Activated CD4-positive, alpha-beta T cell treated with anti-CD3 and anti-CD28 coated beads for 1 hour (primary cell): ENCODE measurements around the gene DEFB132.
"Not testable (repeated sequence)": the region's sequence is repeated elsewhere in the genome, so short reads cannot be mapped to it uniquely, and the experiment has no call there.

Experiments
- DNase-seq: peaks from one replicate; pipeline ENCODE4 v3.0.0-alpha.2; 2020

Gene DEFB132, protein sequence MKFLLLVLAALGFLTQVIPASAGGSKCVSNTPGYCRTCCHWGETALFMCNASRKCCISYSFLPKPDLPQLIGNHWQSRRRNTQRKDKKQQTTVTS

DNA sequence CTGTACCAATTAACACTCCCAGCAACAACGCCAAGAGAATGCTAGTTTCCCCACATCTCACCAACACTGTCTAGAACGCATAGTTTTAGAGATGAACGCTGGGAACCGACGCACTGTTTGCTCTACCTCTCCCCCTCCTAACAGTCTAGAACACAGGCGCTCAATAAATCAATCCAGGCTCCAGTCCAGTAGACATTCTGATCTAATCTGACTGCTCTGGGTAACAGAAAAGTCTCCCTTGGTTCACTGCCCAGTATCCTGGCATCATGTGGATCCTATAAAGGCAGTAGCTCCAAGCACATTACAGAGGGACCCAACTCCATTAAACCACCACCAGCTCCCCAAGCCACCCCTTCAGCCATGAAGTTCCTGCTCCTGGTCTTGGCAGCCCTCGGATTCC is at the start of gene DEFB132:
Gene DEFB132 (plus strand): TSS at position 306 of the 400 bp plus-strand sequence. CDS start 55 bp downstream, at position 361.
- no peak for DNase-seq

DNA sequence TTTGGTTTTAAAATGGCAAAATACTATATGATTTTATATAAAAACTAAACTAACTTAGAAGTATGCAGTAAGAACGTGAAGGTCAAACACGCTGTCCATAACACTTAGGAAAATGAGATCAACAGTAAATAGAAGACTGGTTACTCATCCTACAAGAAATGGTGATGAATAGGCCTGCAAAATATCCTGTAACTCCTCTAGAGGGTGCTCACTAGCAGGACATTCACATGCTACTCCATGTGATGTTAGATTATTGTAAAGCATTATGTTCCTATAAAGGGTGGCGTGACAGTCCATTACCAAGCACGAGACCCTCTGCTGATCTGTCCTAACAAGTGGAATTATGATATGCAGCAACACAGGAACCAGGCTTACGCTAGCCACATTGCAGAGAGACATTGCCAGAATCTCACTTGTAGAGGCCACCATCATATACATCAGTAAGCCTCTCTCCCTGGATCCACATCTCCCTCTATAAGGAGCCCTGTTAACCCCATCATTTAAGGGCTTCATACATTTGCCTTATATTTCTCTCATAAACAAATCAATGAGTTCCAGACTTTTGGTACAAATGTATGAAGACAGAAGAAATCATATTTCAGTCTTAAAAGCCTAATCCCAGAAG is 48.5 kb upstream of the DEFB132 start:
- DNase-seq: no peak

DNA sequence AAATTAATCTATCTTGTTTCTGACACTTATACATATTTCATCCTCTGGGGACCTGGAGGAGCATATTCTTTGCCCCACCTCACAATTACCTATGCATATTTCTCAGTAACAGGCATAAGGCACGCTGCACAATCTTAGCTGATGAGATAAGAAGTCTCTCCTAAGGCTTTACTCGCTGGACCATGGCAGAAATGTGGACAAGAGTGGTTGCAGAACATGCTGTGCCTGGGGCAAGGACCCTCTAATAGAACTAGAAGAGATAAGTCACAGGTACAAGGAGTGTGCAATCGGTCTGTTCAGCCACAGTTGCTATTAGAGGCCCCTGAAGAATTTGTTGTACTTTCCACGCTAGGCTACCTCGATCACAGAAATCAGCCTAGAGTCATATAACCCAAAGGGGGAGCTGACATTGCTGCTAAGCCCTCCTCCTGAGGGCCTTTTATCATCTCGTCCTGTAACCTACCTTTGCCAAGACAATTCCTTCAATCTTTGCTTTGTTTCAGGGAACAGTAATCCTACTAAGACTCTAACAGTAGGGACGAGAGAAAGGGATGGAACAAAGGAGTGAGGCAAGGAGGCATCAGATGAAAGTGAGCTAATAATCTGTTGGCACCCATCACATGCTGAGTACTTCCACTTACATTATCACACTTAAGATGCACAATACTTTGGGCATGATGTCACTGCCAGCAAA is 46.6 kb upstream of the DEFB132 start:
- DNase-seq: no peak

DNA sequence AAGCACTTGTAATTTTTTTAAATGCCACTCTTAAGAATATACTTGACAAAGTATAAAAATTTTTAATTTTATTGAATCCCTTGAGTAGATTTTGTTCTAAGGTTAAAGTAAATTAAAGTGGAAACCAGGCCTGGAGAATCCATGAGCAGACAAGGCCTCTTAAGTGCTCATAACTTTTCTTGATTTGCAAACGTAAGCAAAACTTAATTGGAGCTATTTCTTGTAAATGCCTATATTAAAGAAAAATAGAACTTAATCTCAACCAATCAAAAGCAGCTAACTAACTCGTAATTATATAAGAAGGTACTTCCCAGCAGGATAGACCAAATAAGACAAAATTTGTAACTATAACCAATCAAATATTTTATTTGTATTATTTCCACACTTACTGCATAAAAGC is 43.1 kb upstream of the DEFB132 start:
- DNase-seq: no peak

DNA sequence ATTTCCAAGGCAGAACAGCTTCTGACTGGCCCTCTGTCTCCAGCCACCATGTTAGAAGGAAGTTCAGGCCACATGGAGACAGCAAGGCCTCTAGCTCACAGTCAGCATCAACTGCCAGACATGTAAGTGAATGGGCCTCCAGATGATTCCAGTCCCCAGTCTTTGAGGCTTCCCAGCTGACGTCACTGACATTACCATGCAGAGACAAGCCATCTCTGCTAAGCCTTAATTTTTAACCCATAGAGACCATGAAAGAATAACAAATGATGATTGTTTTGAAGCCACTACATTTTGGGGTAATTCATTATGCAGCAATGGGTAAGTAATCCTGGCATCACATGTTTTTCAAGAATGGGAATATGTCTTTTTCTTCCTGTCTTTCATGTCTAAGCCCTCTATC is 41.7 kb upstream of the DEFB132 start:
- DNase-seq: no peak

DNA sequence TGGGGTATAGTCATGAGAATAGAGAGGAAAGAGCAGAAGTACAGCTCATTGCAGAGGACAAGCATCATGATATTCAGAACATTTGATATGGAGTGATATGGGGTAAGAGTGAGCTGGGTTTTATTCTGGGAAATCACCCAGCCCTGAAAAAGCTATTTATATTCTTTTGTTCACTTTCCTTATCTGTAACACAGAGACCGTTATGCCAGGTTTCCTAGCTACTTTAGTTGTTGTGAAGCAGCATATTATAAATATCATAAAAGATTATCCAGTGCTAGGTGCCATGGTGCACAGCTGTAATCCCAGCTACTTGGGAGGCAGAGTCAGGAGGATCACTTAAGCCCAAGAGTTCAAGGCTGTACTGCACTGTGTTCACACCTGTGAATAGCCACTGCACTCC is 40.3 kb upstream of the DEFB132 start:
- DNase-seq: no peak

DNA sequence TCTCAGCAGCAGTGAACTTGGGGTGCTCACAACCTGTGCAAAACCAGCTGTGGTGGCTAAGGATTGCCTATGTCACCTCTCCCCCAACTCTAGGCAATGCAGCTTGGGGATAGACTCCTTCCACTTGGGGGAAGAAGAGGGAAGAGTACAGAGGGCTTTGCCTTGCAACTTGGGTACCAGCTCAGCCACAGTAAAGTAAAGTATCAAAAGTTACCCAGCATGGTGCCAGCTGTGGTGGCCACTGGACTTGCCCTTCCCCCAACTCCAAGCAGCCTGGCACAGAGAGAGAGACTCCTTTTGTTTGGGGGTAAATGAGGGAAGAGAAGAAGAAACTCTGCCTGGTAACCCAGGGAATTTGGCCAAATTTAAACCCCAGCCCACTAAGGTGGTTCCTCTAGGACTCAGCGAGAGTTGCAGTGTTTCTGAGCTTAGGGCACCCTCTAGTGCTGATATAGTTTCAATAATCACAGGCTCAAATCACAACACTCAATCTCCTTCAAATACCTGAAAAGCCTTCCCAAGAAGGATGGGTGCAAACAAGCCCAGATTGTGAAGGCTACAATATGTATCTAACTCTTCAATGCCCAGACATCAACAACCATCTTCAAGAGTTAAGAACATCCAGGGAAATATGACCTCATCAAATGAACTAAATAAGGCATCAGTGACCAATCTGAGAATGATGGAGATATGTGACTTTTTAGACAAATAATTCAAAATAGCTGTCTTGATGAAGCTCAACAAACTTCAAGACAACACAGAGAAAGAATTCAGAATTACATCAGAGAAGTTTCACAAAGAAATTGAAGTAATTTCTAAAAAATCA is 38.0 kb upstream of the DEFB132 start:
- no peak for DNase-seq

DNA sequence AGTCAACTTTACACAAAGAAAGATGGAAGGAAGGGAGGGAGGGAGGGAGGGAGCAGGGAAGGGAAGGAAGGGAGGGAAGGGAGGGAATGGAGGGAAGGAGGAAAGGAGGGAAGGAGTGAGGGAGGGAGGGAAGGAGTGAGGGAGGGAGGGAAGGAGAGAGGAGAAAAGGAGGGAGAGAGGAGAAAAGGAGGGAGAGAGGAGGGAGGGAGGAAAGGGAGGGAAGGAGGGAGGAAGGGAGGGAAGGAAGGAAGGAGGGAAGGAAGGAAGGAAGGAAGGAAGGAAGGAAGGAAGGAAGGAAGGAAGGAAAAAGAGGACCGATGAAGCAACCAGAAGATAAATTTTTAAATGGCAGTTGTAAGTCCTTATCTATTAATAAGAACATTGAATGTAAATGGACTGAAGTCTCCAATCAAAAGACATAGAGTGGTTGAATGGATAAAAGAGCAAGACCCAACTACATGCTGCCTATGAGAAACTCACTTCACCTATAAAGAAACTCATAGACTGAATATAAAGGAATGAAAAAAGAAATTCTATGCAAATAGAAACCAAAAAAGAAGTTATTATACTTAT is 36.2 kb upstream of the DEFB132 start:
- no peak for DNase-seq

DNA sequence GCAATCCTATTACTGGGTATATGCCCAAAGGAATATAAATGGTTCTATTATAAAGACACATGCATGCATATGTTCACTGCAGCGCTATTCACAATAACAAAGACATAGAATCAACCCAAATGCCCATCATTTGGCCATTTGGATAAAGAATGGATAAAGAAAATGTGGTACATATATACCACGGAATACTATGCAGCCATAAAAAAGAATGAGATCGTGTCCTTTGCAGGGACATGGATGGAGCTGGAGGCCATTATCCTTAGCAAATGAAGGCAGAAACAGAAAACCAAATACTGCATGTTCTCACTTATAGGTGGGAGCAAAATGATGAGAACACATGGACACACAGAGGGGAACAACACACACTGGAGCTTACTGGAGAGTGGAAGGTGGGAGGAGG is 31.6 kb upstream of the DEFB132 start:
- DNase-seq: not testable (repeated sequence)

DNA sequence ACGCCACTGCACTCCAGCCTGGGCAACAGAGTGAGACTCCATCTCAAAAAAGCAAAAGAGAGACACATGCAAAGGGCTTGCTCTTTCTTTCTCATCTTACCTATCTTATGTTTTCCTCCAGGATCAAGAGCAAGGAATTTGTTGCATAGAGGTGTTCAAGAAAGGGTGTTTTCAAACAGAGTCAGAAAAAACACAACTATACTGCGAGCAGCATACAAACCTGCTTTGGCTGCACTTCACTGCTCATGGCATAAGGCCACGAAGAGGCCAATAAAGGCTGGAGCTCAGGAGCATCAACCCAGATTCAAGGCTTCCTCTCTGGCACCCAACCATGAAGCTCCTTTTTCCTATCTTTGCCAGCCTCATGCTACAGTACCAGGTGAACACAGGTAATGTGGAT is 30.6 kb upstream of the DEFB132 start, which contains the start of gene DEFB129:
Gene DEFB129 (plus strand): TSS at position 301 of the 400 bp plus-strand sequence. CDS start 31 bp downstream, at position 332.
- DNase-seq: no peak

DNA sequence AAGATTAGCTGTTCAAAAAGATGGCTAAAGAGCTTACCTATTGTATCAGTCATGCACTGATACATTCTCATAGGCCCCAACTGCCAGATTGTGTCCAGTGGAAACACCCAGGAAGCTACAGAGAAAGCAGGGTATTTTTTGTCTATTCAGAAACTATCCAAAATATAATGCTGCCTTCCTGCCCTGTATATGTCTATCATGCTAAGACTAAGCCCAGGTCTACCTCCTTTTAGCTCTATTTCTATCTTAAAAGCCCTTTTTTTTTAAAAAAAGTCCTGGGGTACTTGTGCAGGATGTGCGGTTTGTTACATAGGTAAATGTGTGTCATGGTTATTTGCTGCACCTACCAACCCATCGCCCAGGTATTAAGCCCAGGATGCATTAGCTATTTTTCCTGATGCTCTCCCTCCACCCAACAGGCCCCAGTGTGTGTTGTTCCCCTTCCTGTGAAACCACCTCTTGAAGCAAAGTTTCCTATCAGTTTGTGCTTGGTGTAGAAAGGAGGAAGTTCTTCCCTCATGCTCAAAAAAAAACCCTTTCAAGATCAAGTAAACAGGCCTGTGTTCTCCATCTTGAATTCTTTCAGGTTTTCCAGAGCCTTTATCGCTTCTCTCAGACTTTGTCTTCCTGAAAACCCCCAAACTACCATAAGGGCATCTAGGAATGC is 30.0 kb upstream of the DEFB132 start:
- DNase-seq: no peak

DNA sequence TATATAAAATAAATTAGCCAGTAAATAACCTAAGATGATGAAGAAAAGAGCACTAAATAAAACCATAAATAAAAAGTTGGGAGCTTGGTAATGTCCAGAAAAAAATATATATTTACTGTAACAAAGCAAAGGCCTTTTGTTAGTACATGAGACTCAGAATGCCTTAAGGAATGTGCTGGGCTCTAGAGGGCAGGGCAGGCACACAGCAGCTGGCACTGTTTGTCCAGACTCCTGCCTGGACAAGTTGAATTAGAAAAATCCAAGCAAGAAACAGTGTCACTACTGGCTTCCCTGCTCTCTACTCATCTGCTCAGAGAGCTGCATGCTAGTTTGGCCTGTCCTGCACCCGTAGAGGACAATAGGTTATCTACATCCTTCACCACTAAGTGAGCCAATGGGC is 21.6 kb upstream of the DEFB132 start:
- no peak for DNase-seq

DNA sequence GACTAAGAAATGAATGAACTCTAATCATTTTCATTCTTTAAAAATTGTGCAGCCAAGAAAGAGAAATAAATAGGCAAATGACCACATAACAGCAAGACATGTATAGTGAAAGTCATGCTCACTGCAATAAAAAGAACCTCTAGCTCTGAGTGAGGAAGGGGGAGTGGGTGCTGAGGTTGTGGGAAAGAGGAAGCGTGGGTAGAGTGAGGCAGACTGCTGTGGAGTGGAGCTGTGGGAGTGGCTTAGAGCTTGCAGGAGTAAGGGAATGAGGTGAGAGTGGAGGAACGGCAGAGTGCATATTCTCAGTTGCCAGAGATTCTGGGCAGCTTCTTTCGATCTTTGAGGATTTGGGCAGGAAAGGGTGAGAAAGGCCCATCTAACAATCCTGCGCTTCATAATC is 20.0 kb upstream of the DEFB132 start:
- DNase-seq: no peak

DNA sequence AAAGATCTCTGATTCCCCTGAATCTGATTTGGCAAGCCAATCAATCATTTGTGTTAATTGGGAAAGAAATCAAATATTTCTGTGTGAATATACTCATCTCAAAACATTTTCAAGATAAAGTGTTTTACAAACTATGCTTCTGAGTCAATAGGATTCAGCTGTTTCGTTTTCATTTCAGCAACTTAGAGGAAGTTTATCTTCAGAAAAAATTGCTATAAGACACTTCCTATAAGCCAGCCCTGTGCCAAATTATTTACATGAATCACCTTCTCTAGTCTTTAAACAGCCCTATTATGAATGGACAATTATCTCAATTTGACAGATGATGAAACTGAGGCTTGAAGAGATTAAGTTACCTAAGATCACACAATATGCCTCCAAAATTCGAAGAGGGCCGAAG is 19.6 kb upstream of the DEFB132 start:
- no peak for DNase-seq

DNA sequence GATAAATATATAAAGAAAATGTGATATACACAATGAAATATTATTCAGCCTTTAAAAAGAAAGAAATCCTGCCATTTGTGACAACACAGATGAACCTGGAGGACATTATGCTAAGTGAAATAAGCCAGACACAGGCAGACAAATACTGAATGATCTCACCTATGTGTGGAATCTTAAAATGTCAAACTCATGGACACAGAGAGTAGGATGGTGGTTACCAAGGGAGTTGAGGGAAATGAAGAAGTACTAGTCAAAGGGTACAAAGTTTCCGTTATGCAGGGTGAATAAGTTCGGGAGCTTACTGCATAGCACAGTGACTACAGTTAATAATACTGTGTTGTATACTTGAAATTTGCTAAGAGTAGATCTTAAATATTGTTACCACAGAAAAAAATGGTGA is 14.6 kb upstream of the DEFB132 start:
- DNase-seq: no peak

DNA sequence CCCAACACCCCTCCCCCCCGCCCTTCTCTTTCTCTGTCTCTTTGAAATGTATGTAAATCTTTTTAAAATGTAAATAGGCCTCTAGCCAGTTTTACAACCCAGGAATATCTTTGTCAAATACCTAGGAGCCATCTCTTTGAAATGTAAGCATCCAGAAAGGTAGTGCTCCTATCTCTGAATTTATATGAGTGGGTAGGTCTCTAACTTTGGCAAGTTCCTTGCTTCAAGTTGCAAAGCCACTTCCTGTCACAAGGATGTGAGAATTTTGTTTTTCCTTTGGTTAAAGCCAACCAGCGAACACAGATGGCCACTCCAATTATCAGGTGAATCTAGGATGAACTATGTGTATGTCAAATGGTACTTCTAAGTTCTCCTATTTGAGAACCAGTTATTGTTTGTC is 6.2 kb upstream of the DEFB132 start:
- DNase-seq: no peak

DNA sequence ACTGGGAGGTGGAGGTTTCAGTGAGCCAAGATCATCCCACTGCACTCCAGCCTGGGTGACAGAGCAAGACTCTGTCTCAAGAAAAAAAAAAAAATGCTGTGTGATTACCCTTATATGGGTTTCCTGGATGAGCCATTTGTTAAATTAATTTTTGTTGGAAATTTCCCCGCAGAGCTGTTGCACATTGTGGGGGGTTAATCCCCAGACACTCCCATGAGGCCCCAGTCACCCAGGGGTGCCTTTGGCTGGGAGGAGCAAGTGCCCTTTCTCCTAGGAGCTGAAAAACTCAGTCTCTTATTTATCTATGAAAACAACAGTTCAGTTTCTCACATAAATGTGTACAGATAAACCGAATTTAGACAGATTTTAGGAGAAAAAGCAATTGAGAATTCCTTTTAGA is 4.7 kb upstream of the DEFB132 start:
- DNase-seq: no peak

DNA sequence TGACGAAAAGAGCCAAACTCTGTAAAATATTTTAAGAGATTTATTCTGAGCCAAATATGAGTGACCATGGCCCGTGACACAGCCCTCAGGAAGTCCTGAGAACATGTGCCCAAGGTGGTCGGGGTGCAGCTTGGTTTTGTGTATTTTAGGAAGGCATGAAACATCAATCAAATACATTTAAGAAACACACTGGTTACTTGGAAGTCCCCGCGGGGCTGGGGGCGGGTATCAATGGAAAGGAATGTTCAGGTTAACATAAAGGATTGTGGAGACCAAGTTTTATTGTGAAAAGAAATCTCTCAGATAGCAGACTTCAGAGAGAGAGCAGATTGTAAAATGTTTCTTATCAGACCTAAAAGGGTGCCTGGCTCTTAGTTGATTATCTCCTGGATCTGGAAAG is 4.1 kb upstream of the DEFB132 start:
- DNase-seq: not testable (repeated sequence)

DNA sequence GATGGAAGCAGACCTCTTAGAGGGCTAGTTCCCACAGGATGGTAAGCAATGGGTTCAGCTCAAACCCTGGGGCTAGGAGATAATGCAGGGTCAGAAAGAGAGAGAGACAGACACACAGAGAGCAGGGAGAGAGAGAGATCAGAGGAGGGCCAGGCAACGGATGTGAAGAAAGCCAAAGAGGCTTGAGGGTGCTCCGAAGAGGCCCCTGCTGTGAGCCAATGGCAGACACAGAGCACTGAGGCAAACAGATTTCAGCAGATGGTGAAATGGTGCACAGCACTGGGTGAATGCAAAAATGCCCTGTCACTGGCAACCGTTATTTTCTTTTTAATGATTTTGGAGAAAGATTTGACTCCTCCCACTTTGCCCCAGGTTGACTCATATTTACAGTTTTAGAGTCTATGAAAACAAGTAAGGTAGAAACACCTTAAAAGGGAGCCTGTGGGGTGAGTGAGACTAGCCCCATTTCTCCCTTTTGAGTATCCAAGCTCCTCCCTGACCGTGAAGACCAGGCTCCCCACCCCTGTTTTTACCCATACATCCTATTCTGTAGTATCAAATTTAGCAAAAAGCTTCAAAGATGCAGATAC is 840 bp downstream of the DEFB132 start:
- DNase-seq: no peak

DNA sequence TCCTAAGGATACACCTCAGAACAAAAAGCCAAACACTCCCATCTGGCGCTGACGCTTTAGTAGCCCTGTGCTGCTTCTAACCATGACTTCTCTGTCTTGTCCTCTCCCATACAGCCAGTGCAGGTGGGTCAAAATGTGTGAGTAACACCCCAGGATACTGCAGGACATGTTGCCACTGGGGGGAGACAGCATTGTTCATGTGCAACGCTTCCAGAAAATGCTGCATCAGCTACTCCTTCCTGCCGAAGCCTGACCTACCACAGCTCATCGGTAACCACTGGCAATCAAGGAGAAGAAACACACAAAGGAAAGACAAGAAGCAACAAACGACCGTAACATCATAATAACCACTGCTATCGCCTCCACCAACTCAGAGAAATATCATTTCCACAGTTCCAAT is 1.4 kb downstream of the DEFB132 start:
- DNase-seq: no peak

DNA sequence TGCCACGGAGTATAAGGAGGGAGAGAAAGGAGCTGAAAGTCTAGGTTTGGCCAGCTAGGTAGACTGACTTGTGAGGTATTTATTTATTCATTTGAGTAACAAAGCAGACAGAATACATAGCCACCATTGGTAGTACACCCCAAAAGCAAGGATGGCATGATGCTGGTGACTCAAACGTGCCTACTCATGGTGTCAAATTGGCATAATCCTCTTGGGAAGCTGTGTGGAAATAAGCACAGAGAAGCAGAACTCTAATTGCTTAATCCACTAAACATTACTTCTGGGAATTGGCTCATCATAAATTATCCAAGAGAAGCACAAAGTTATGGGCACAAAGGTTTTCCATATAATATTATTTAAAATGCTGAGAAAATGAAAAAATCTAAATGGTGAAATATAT is 2.5 kb downstream of the DEFB132 start:
- DNase-seq: no peak

DNA sequence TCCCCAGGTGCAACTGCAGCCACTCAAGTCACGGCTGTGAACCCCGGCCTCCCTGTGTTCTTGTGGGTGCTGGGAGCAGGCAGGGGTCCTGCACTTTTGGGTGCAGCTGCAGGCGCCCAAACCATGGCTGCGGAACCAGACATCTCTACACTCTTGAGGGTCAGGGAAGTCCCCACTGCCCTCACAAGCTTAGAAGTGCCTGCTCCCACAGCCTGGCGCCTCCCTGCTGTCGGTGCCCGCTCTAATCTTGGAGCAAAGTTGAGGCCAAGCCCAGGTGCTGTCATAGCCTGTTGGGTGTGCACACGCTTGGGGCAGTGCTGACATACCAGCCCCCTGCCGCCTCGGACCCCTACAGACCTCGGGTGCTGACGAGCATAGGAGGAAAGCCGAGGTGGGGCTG is 6.2 kb downstream of the DEFB132 start:
- no peak for DNase-seq
